LNCaP clone FGC (cell line): ENCODE results near the gene PNP.

Experiments
- DNase-seq: peaks from one replicate; pipeline ENCODE4 v3.0.0-alpha.2; 2011; ENCODE audit warnings: low read depth
- H3K4me3 ChIP-seq: 2 replicates; pipeline ENCODE4 v1.5.1; 2011; ENCODE audit warnings: mild to moderate bottlenecking, low read depth, low read length, control low read depth
- TF ChIP-seq, protein P1 (sequence below): IDR thresholded peaks from 2 replicates; pipeline ENCODE4 v1.5.1; 2012; ENCODE audit warnings: mild to moderate bottlenecking; ENCODE audit not compliant: control insufficient read depth, insufficient read depth; ENCODE audit errors: extremely low read depth

PNP gene

GRCh38 chr14:20469242-20469889 is at the start of gene PNP:
PNP (plus strand) TSS chr14:20469406; CDS start chr14:20469525, 119 bp downstream.
- DNase-seq, result peak; percentile 89
- H3K4me3 ChIP-seq, result peak within 1 kb of the TSS; percentile 95
- TF ChIP-seq, protein P1, sequence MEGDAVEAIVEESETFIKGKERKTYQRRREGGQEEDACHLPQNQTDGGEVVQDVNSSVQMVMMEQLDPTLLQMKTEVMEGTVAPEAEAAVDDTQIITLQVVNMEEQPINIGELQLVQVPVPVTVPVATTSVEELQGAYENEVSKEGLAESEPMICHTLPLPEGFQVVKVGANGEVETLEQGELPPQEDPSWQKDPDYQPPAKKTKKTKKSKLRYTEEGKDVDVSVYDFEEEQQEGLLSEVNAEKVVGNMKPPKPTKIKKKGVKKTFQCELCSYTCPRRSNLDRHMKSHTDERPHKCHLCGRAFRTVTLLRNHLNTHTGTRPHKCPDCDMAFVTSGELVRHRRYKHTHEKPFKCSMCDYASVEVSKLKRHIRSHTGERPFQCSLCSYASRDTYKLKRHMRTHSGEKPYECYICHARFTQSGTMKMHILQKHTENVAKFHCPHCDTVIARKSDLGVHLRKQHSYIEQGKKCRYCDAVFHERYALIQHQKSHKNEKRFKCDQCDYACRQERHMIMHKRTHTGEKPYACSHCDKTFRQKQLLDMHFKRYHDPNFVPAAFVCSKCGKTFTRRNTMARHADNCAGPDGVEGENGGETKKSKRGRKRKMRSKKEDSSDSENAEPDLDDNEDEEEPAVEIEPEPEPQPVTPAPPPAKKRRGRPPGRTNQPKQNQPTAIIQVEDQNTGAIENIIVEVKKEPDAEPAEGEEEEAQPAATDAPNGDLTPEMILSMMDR, result no peak

- DNase-seq, result no peak
- TF ChIP-seq, protein P1, result no peak
- H3K4me3 ChIP-seq, result no peak overlapping the region
Observed at GRCh38 chr14:20419419-20419818, 49.8 kb upstream of the PNP start.

GRCh38 chr14:20421267-20421666 is 47.9 kb upstream of the PNP start:
- TF ChIP-seq, protein P1, result no peak
- no peak overlapping the region for H3K4me3 ChIP-seq
- DNase-seq, result no peak

DNA sequence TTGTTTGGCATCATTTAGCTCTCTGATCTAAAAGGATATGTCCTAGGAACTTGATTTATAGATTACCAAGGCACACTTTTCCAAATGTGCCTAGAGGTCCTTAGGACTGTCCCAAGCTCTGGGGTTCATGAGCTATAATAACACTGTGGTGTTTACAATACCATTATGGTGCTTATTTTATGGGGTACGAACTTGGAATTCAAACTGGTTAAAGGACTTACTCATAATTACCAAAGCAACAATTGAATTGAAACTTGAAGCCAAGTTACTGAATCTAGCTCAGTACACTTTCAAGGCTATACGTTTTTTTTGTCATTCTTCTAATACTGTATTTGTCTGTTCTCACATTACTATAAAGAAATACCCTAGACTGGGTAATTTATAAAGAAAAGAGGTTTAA is 46.3 kb upstream of the PNP start:
- no peak overlapping the region for H3K4me3 ChIP-seq

DNA sequence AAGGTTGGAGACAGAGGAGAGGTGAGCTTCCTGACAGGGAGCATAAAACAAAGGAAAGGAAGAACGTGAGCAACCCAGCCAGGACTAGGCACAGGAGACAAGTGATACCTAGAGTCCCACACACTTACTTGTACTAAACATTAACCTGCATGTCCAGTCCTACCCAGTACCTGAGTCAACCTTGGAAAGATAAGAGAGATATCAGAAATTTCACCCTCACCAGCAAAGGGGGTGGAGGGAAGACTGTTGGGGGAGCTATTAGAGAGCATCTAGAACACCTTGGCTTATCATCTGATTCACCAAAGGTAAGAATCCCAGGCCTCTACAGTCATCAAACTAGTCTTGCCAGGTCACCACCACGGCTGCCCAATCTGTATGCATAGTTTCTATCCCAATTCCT is 44.4 kb upstream of the PNP start:
- no peak for DNase-seq
- TF ChIP-seq, protein P1, result no peak
- H3K4me3 ChIP-seq, result no peak overlapping the region

More for the DNA sequence above, 46.3 kb upstream of the PNP start:
- TF ChIP-seq, protein P1, result no peak
- DNase-seq, result no peak

DNA sequence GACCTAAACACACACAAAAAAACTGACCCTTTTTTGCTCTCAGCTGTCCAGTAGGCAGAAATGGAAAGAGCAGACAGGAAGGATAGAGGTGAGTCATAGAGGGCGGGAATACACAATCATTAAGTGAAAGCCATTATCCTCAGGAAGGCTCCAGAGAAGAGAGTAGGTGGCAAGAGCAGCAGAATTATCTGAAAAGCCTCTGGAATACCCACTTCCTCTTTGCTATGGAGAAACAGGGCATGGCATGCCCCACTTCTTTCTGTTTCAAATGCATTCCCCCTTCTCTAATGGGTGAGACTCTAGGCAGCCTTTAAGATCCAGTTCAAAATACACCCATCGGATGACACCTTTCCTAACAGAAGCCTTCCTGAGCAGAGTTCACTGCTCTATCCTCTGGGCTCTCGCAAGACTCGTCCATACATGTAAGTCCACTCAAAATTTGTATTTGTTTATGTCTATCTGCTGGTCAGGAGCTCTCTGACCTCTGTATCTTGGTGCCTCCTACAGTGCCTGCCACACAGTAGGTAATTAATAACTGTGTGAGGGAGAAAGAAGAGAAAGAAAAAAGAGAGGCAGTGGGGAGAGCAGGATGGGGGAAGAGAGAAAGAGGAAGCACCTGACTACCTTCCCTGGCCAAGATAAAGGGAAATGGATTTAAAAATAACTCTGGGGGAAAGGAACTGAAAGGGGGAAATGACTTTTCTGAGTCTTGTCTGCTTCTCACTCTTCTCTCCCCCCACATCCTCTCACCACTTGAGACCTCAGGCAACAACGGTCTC is 41.8 kb upstream of the PNP start:
- no peak overlapping the region for H3K4me3 ChIP-seq
- TF ChIP-seq, protein P1, result no peak
- no peak for DNase-seq
